BLaER1 treated with 17β-estradiol and CSF1 and Interleukin-3, amounts not matched to agents 10 nM and 100 nM (cell line): ENCODE measurements around the gene NFIX.
A peak's percentile ranks its signal among the peaks of the same experiment; 100 is the strongest.

ENCODE experiments used
- H3K27ac ChIP-seq, 11 experiments: shearing (Covaris generic); formaldehyde crosslinking; 2 replicates each; pipeline ENCODE4 v1.8.1; 2022
- H3K27me3 ChIP-seq, 11 experiments: shearing (Covaris generic); formaldehyde crosslinking; 2 replicates each; pipeline ENCODE4 v1.8.1; 2022
- H3K36me3 ChIP-seq, 11 experiments: shearing (Covaris generic); formaldehyde crosslinking; 2 replicates each; pipeline ENCODE4 v1.8.1; 2022
- H3K4me1 ChIP-seq, 10 experiments: shearing (Covaris generic); formaldehyde crosslinking; 2 replicates each; pipeline ENCODE4 v1.8.1; 2022
- H3K4me2 ChIP-seq, 11 experiments: shearing (Covaris generic); formaldehyde crosslinking; 2 replicates each; pipeline ENCODE4 v1.8.1; 2022
- H3K4me3 ChIP-seq, 10 experiments: shearing (Covaris generic); formaldehyde crosslinking; 2 replicates each; pipeline ENCODE4 v1.8.1; 2022
- H3K9ac ChIP-seq, 11 experiments: shearing (Covaris generic); formaldehyde crosslinking; 2 replicates each; pipeline ENCODE4 v1.8.1; 2022
- H3K9me3 ChIP-seq, 11 experiments: shearing (Covaris generic); formaldehyde crosslinking; replicated peaks in 1 of 11; 2 replicates each; pipeline ENCODE4 v1.8.1; 2022
- H4K20me1 ChIP-seq, 11 experiments: shearing (Covaris generic); formaldehyde crosslinking; 2 replicates each; pipeline ENCODE4 v1.8.1; 2022
- Cebpa-rat ChIP-seq, 11 experiments: shearing (Covaris generic); IDR thresholded peaks; 2 replicates each; pipeline ENCODE4 v1.8.1; 2022

NFIX gene

DNA sequence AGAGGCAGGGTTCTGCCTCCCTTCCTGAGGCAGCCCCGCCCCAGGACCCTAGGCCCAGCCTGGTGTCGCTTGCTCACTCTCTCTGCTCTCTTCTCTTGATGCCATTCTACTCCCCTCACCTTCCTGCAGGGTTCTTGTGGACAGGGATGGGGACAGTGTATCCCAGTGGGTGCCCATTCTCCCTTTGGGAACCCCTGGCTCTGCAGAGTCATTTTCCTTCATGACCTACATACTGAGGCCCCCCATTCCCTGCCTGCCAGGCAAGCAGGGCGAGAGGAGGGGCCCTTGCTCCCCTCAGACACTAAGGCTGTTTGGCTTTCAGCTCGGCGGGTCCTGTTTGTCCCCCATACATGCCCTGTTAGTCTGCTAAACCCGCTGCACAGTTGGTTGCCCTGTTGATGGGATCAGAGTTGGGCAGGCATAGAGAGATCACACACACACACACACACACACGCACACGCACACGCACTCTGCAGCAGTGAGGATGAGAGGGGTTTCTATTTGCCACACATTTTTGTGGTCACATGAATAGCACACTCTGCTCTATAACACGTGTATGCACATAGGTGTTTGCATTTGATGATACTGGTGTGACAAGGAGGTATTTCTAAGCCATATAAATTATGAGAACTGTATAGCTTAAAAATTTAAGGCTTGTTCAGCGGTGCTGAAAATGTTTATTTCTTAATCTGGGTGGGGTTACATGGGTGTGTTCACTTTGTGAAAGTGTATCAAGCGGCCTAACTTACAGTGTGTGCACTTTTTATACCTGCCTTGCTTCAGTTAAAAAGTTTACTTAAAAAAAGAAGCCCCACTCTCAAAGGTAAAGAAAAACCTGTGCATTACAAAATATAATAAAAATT, 20.3 kb downstream of the NFIX start:
- Histone ChIP-seq H3K9ac (peak overlapping the region in 5 of 11 experiments; percentile 3 to 75 (median 63); a peak in 8 of 22 replicates), H3K4me2 (peak overlapping the region in 10 of 11 experiments; percentile 52 to 93 (median 87); a peak in 20 of 22 replicates), H4K20me1 (peaks cover 3 to 98% (median 75%) of the 10 kb centered on the region in 11 experiments; a peak in 21 of 22 replicates), H3K27ac (peak overlapping the region in 4 of 11 experiments; percentile 23 to 63 (median 40); a peak in 5 of 22 replicates), H3K4me1 (peaks cover 47 to 99% (median 91%) of the 10 kb centered on the region in 10 experiments), H3K9me3 (no peaks in the 10 kb centered on the region), H3K36me3 (no peaks in the 10 kb centered on the region), H3K27me3 (peaks cover 89 to 100% (median 98%) of the 10 kb centered on the region in 11 experiments), H3K4me3 (peak overlapping the region in 1 of 10 experiments; percentile 53; a peak in 1 of 20 replicates)
- no peak for TF ChIP-seq Cebpa-rat (IDR thresholded peaks at IDR 0.05)

DNA sequence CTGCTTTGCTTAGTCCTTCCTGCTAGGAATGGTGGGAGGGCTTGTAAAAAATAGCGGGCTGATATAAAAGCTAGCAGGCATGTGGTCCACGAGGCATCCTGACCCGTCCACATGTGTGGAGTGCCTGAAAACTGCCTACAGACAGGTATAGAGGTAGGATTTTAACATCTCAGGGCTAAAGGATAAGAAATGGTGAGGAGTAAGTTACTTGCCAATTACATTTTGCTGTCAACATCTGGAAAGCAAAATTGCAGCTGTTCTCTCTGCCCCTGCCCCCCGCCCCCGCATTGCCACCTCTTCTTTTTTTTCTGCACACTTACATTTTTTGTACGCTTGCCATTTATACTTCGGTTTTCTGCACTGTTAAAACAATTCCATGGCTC, 21.0 kb downstream of the NFIX start:
- TF ChIP-seq Cebpa-rat (IDR thresholded peaks at IDR 0.05) = no peak
- no peaks in the 10 kb centered on the region for H3K9me3 ChIP-seq
- H4K20me1 ChIP-seq = peaks cover 3 to 98% (median 72%) of the 10 kb centered on the region in 11 experiments; a peak in 21 of 22 replicates
- H3K27ac ChIP-seq = no peak overlapping the region
- 0 out of 20 replicates have a peak overlapping the region, but pooled peaks of 1 of the 10 experiments have one; percentile 19 for H3K4me3 ChIP-seq
- H3K36me3 ChIP-seq = no peaks in the 10 kb centered on the region
- peak overlapping the region in 4 of 11 experiments; percentile 28 to 61 (median 50); a peak in 4 of 22 replicates for H3K9ac ChIP-seq
- peaks cover 88 to 99% (median 98%) of the 10 kb centered on the region in 11 experiments for H3K27me3 ChIP-seq
- H3K4me1 ChIP-seq = peaks cover 48 to 99% (median 90%) of the 10 kb centered on the region in 10 experiments
- H3K4me2 ChIP-seq = peak overlapping the region; percentile 44 to 93 (median 83); a peak in 21 of 22 replicates

DNA sequence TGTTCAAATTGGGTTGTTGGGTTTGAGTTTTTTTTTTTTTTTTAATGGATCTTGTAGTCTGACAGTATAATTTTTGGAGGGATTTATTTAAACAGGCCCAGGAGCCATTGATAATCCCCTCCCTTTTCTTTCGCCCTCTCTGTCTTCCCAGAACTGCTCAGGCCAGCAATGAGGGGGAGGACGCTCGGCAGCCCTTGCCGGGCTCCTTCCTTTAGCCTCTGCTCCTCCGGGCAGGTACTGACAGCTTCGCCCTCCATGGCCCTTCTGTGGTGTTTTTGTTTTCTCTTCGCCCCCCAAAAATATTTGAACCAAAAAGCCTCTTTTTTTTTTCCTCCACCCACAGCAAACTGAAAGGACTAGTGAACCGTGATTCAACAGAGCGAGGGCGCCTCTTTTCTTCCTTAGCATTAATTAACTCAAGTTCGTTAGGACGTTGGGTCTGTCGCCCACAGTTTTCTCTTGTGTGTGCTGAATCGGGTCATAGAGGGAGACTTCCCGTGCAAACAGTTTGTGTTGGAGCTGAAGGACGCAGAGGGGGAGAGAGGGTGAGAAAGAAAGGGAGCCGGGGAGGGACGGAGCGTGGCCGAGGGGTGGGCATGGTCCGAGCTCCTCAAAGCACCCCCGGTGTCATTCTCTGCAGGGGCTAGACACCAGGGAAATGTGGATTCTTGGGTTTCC, 21.5 kb downstream of the NFIX start:
- Histone ChIP-seq H3K4me2 (peak overlapping the region; percentile 44 to 93 (median 83); a peak in 21 of 22 replicates), H4K20me1 (peaks cover 2 to 98% (median 67%) of the 10 kb centered on the region in 11 experiments; a peak in 21 of 22 replicates), H3K4me3 (0 out of 20 replicates have a peak overlapping the region, but pooled peaks of 1 of the 10 experiments have one; percentile 19), H3K36me3 (no peaks in the 10 kb centered on the region), H3K27ac (peak overlapping the region in 3 of 11 experiments; percentile 3 to 47 (median 32); a peak in 5 of 22 replicates), H3K4me1 (peaks cover 53 to 99% (median 91%) of the 10 kb centered on the region in 10 experiments), H3K9ac (peak overlapping the region in 7 of 11 experiments; percentile 26 to 61 (median 41); a peak in 11 of 22 replicates), H3K27me3 (peaks cover 88 to 99% (median 98%) of the 10 kb centered on the region in 11 experiments), H3K9me3 (no peaks in the 10 kb centered on the region)
- TF ChIP-seq Cebpa-rat (IDR thresholded peaks at IDR 0.05) = no peak

DNA sequence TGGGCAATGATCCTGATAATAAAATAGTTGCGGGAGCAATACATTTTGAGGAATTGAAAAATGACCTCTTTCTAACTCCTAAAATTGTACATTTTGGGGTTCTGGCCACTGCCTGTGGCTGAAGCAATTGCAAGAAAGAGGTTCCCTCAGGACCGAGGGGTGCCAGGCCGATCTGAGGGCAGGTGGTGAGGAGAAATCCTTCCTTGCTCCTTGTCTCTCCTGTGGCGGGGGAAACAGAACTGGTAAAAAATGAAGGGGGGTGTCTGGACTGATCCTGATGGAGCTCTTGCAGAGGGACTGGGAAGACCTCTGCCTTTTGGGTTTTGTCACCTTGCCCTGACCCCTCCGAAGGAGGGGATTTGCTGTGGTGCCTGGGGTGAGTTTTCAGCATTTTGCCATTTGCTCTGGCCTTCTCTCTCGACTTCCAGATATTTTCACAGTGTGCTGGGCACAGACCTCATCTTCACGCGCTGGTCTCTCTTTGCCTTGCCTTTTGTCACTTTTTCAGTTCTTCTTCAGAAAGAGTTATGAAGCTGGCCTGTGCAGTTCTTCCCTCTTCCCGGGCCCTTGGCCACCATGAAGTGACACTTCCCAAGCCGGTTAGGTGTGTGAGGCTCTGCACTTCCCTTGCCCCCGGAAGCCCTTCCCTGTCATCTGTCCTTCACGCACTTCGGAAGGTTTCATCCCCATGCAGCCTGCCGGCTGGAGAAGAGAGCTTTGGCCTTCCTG, 22.2 kb downstream of the NFIX start:
- no peak overlapping the region for H3K4me3 ChIP-seq
- H3K27ac ChIP-seq = peak overlapping the region in 3 of 11 experiments; percentile 3 to 47 (median 5); a peak in 4 of 22 replicates
- H3K9me3 ChIP-seq = no peaks in the 10 kb centered on the region
- H3K4me2 ChIP-seq = peak overlapping the region; percentile 44 to 93 (median 83); a peak in 20 of 22 replicates
- no peaks in the 10 kb centered on the region for H3K36me3 ChIP-seq
- H3K9ac ChIP-seq = peak overlapping the region in 5 of 11 experiments; percentile 27 to 61 (median 41); a peak in 9 of 22 replicates
- H4K20me1 ChIP-seq = peaks cover 0 to 96% (median 60%) of the 10 kb centered on the region in 11 experiments; a peak in 21 of 22 replicates
- H3K27me3 ChIP-seq = peaks cover 81 to 99% (median 97%) of the 10 kb centered on the region in 11 experiments
- no peak for TF ChIP-seq Cebpa-rat (IDR thresholded peaks at IDR 0.05)
- peaks cover 57 to 99% (median 90%) of the 10 kb centered on the region in 10 experiments for H3K4me1 ChIP-seq

DNA sequence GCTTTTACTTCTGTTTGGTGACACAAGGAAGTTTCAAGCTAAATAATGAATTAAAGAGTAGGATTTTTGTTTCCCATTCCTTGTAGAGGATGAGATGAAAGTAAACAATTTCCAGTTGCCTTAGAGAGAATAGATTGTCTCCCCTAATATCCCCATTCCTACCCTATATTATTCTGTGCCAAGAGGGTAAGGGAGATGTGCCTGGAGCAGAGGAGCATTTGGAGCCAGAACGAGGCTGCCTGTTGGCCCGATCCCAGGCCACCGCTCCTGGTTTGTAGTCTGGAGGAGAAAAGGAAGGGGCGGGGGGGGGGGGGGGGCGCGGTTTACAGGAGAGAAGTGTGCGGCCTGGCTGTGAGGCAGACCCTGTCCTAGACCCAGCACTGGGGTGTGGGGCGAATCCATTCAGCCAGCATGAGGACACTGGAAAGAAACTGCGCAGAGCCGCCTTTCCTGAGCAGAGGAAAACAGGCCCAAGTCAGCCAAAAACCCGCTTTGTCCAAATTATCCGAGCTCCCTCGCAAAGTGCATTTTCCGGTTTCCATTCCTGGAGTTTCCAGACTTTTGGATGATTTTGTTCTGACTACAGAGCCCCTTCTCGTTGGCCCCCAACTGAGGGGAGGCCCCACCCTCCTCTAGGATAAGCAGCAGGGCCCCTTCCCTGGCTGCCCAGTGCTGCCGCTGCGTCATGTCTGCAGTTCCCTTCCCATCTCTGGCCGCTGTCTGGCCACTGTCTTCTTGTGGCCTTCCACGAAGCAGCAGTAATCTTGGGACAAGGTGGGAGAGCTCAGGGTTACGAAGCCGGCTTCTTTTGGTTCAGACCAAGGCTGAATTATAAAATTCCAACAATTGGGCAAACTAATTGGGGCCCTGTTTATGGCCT, 23.0 kb downstream of the NFIX start:
- Histone ChIP-seq H3K9me3 (no peaks in the 10 kb centered on the region), H3K27me3 (peaks cover 73 to 97% (median 92%) of the 10 kb centered on the region in 11 experiments), H3K4me2 (peak overlapping the region in 8 of 11 experiments; percentile 77 to 97 (median 88); a peak in 14 of 22 replicates), H3K4me1 (peaks cover 49 to 95% (median 85%) of the 10 kb centered on the region in 10 experiments), H3K9ac (0 out of 22 replicates have a peak overlapping the region, but pooled peaks of 1 of the 11 experiments have one; percentile 27), H4K20me1 (peaks cover 0 to 92% (median 52%) of the 10 kb centered on the region in 11 experiments; a peak in 21 of 22 replicates), H3K27ac (no peak overlapping the region), H3K36me3 (no peaks in the 10 kb centered on the region), H3K4me3 (no peak overlapping the region)
- no peak for TF ChIP-seq Cebpa-rat (IDR thresholded peaks at IDR 0.05)

DNA sequence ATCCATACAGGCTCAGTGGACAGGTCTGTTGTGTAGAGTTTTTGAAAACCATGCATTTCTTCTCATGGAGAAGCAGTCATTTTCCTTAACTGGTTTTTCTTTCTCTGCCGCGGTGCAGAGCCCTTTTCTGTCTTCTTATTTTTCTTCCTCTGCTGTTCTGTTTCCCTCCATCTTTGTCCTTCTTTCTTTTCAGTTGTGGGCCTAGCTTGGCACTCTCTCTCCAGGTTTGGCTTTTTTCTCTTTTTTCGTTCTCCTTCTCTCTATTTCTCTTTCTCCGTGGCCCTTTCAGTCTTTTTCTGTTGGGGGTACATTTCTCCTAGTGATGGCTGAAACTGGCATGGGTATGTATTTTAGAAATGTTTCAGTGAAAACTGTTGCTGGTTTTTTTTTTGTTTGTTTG, 24.1 kb downstream of the NFIX start:
- no peaks in the 10 kb centered on the region for H3K36me3 ChIP-seq
- no peak overlapping the region for H3K27ac ChIP-seq
- TF ChIP-seq Cebpa-rat (IDR thresholded peaks at IDR 0.05) = no peak
- no peak overlapping the region for H3K9ac ChIP-seq
- H3K9me3 ChIP-seq = no peaks in the 10 kb centered on the region
- peak overlapping the region in 6 of 11 experiments; percentile 86 to 97 (median 94); a peak in 10 of 22 replicates for H3K4me2 ChIP-seq
- peaks cover 67 to 96% (median 91%) of the 10 kb centered on the region in 11 experiments for H3K27me3 ChIP-seq
- no peak overlapping the region for H3K4me3 ChIP-seq
- H3K4me1 ChIP-seq = peaks cover 44 to 94% (median 80%) of the 10 kb centered on the region in 10 experiments
- H4K20me1 ChIP-seq = peaks cover 0 to 85% (median 41%) of the 10 kb centered on the region in 11 experiments; a peak in 21 of 22 replicates

DNA sequence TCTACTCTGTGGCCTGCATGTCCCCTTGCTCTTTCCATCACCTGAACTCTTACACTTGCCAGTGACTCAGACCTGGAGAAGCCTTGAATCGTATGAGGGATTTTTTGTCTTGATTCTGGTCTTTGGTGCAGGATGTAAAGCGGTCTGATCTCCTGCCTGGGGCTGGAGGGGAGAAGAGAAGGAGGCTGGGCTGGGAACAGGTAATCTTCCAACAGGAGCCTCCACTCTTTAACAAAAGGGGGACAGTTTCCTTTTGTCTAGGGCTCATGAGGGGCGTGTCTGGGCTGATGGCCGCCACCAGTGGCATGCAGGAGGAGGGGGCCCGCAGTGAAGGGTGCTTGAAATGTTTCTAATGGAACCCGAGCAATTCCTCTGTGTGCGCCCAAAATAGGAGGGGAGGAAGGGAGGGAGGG, 24.7 kb downstream of the NFIX start:
- peaks cover 0 to 85% (median 34%) of the 10 kb centered on the region in 11 experiments; a peak in 18 of 22 replicates for H4K20me1 ChIP-seq
- H3K4me2 ChIP-seq = peak overlapping the region in 9 of 11 experiments; percentile 18 to 97 (median 89); a peak in 18 of 22 replicates
- H3K4me1 ChIP-seq = peaks cover 41 to 94% (median 80%) of the 10 kb centered on the region in 10 experiments
- no peak for TF ChIP-seq Cebpa-rat (IDR thresholded peaks at IDR 0.05)
- H3K9me3 ChIP-seq = no peaks in the 10 kb centered on the region
- peak overlapping the region in 1 of 11 experiments; percentile 2; a peak in 1 of 22 replicates for H3K9ac ChIP-seq
- H3K4me3 ChIP-seq = no peak overlapping the region
- 0 out of 22 replicates have a peak overlapping the region, but pooled peaks of 1 of the 11 experiments have one; percentile 1 for H3K27ac ChIP-seq
- H3K27me3 ChIP-seq = peaks cover 67 to 96% (median 91%) of the 10 kb centered on the region in 11 experiments
- H3K36me3 ChIP-seq = peaks cover 0 to 3% (median 2%) of the 10 kb centered on the region in 11 experiments; a peak in 10 of 22 replicates
